ENCODE measurements around the gene DOK5.

- TF ChIP-seq CTCF (IDR thresholded peaks at IDR 0.05): no peak
- TF ChIP-seq ZFX (IDR thresholded peaks at IDR 0.05; ENCODE audit: borderline replicate concordance): no peak
These were observed 131.0 kb downstream of the DOK5 start for GRCh38 chr20:54606380-54606779.

Data from 22Rv1 (cell line).